Epithelial cell of esophagus (primary cell): Measurements from ENCODE around the gene RFC4.

Source experiments
- DNase-seq: peaks from one replicate; pipeline ENCODE4 v3.0.0; 2010; ENCODE audit warnings: low read depth
- H3K4me3 ChIP-seq: 2 replicates; pipeline ENCODE4 v1.5.1; 2011; ENCODE audit warnings: mild to moderate bottlenecking, low read length, control low read depth
- CTCF ChIP-seq: IDR thresholded peaks from 2 replicates; pipeline ENCODE4 v1.5.1; 2011; ENCODE audit warnings: low read depth, mild to moderate bottlenecking, low read length, control low read depth, inconsistent platforms; ENCODE audit not compliant: insufficient read depth; ENCODE audit errors: missing control alignments

Gene RFC4

DNA sequence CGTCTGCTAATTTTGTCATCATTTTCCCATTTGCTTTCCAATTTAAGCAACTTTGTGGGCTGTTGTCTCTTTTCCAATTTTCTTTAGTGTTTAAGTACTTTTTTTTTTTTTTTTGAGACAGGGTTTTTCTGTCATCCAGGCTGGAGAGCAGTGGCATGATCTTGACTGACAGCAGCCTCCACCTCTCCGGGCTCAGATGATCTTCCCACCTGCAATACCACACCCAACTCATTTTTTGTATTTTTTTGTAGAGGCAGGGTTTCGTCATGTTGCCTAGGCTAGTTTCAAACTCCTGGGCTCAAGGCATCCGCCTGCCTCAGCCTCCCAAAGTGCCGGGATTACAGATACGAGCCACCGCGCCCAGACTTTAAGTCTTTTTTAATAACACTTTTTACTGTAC lies 49.1 kb downstream of the RFC4 start:
- TF ChIP-seq CTCF: no peak
- no peak for DNase-seq
- no peak overlapping the region for H3K4me3 ChIP-seq

DNA sequence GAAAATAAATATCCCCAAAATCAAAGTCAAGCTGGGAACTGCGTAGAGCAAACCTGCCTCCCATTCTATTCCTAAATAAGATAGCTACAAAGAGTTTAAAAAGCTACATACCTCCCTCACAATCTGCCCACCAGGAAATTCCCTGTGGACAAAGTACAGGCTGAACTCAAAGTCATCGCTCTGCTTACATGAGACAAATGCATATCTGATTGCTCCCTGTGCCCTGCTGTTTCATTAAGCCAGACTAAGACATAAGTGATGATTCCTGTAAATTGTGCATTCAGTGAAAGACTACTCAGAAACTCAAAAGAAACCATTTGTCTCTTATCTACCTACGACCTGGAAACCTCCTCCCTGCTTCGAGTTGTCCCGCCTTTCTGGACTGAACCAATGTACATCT lies 51.4 kb downstream of the RFC4 start:
- DNase-seq: no peak
- no peak overlapping the region for H3K4me3 ChIP-seq
- TF ChIP-seq CTCF: no peak

DNA sequence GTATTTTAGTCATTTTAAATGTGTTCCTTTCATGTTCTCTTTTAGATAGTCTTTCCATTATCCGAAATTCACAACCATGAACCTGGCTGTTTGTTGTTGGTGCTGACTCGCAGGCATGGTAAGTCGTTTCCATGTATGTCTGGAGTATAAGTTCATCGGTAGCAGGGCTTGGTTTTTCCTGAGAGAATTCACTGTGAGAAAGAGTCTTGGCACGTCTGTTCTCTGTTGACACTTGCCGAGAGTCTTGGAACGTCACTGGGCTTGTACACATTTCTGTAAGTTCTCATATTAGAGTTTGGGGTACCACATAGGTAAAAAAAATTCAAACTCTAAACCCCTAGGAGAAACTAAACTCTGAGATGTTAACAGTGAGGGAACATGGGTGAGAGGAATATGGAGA lies 52.3 kb downstream of the RFC4 start:
- DNase-seq: peak; percentile 93
- no peak overlapping the region for H3K4me3 ChIP-seq
- no peak for TF ChIP-seq CTCF

DNA sequence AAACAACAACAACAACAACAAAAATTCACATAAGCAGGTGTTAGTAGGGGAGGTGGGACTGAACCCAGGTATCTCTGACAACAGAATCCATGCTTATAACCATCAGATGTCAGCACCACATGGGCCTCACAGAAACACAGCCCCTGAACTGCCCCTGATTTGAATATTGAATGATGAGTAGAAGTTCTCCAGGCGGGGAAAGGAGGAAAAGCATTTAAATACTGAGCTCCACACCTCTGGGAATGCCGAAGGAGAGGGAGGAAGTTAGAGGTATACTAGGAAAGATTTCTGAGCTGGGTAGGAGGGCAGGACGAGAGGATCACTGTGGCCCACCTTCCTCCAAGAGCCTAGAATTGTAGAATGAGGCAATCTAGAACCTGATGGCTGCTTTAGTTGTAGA lies 54.8 kb downstream of the RFC4 start:
- DNase-seq: no peak
- H3K4me3 ChIP-seq: no peak overlapping the region
- TF ChIP-seq CTCF: no peak

- H3K4me3 ChIP-seq: no peak overlapping the region
- TF ChIP-seq CTCF: no peak
- no peak for DNase-seq
Measured at GRCh38 chr3:186750316-186750715, 56.0 kb downstream of the RFC4 start.

- no peak overlapping the region for H3K4me3 ChIP-seq
- peak; percentile 82 for DNase-seq
- no peak for TF ChIP-seq CTCF
Measured at GRCh38 chr3:186746008-186746407, 60.3 kb downstream of the RFC4 start.

DNA sequence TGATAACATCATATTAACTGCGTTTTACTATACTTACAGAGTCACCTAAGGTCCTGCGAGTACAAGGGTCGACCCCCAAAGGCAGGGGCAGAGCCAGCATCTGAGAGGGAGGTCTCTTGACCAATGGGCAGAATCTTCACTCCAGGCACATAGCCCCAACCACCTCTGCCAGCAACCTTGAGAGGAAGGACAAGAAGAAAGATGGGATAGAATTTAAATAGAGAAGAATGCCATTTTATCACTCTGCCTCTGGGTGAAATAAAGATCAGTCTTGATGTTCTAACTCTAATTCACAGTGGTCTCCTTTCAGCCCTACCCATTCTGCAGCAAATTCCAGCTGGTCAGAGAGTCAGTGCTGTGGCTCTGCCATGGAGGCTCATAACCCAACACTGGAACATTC lies 62.6 kb downstream of the RFC4 start:
- H3K4me3 ChIP-seq: no peak overlapping the region
- no peak for TF ChIP-seq CTCF
- DNase-seq: no peak
